Measurements from ENCODE around the gene CHST8.

CHST8 gene

DNA sequence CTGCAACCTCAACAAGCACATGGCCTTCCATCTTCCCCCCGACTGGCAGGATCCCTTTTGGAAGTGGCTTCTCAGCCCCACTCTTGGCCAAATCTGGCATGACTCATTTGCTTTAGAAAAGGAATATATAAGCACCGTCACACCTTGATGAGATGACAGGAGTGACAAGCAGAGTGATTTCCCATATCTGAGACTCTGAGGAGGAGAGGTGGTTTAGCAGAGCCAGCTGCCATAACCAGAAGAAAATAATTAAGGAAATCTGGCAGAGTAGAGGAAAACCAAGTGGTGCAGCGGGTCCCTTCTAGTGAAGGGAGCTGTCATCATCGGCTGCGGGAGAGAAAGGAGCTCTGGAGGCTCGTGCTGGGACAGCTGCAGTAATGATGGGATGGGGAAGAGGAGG lies 147.5 kb downstream of the CHST8 start:
- no peak for DNase-seq (ENCODE audit: low spot score)

DNA sequence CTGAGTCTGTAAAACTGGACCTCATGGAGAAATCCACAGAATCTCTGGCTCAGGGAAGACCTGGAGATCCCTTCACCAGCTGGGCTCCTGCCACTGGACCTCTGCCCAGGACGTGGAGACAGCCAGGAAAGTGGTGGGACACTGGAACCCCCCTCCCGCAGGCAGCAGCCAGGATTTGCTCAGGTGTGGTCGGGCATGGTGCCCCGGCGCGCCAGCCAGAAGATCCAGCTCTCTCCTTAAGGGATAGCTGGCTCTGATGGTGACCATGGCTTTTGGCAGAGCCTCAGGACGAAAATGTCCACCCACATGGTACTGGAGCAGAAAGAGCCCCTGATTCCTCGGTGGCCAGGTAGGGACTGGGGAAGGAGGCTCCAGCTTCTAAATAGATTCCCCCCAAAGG lies 148.4 kb downstream of the CHST8 start:
- DNase-seq (ENCODE audit: low spot score): no peak

GRCh38 chr19:33771384-33772101 lies 149.8 kb downstream of the CHST8 start:
- no peak for DNase-seq (ENCODE audit: low spot score)

DNA sequence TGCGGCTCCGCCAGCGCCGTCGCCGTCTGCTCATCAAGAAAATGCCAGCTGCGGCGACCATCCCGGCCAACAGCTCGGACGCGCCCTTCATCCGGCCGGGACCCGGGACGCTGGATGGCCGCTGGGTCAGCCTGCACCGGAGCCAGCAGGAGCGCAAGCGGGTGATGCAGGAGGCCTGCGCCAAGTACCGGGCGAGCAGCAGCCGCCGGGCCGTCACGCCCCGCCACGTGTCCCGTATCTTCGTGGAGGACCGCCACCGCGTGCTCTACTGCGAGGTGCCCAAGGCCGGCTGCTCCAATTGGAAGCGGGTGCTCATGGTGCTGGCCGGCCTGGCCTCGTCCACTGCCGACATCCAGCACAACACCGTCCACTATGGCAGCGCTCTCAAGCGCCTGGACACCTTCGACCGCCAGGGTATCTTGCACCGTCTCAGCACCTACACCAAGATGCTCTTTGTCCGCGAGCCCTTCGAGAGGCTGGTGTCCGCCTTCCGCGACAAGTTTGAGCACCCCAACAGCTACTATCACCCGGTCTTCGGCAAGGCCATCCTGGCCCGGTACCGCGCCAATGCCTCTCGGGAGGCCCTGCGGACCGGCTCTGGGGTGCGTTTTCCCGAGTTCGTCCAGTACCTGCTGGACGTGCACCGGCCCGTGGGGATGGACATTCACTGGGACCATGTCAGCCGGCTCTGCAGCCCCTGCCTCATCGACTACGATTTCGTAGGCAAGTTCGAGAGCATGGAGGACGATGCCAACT lies 150.5 kb downstream of the CHST8 start:
- DNase-seq (ENCODE audit: low spot score): no peak

DNA sequence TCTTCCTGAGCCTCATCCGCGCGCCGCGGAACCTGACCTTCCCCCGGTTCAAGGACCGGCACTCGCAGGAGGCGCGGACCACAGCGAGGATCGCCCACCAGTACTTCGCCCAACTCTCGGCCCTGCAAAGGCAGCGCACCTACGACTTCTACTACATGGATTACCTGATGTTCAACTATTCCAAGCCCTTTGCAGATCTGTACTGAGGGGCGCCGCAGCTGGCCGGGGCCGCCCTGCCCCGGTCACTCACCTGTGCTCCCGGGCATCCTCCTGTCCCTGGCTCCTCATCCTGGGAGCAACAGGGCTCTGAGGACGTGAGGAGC lies 151.1 kb downstream of the CHST8 start:
- no peak for DNase-seq (ENCODE audit: low spot score)

DNA sequence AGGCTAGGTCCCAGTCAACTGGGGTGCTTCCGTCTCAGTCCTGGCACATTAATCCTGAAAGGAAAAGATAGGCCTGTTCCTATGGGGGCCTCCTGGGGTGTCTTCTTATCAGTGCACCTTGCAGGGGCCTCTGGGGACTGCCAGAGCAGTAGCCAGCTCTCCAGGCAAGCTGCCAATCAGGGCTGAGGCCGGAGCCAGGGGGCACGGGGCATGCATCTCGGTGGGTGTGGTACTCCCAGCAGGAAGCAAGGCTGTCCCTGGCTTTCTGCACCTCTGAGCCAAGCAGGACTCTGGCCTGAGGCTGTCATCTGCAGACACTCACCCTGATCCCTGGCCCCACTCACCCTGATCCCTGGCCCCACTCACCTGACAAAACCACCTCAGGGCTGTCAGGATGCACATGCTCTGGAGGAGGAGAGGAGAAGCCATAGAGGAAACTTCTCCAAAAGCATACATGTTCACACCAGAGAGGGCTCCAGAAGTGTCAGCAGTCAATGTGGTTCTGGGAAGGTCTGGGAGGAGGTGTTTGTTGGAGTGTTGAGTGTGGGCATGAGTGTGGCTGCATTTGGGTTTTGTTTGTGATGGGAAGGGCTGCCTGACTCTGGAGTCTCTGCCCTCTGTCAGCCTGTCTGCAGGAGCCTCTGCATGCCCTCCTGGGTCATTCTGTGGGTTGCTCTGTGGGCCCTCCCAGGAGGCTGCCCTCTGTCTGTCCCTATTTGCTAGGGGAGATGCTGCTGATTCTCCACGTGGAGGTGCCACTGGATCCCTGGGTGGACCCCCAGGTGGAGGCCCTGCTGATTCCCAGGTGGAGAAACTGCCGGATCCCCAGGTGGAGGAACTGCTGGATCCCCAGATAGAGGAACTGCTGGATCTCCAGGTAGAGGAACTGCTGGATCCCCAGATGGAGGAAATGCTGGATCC lies 152.2 kb downstream of the CHST8 start:
- DNase-seq (ENCODE audit: low spot score): no peak

GRCh38 chr19:33774751-33775150 lies 153.0 kb downstream of the CHST8 start:
- no peak for DNase-seq (ENCODE audit: low spot score)

DNA sequence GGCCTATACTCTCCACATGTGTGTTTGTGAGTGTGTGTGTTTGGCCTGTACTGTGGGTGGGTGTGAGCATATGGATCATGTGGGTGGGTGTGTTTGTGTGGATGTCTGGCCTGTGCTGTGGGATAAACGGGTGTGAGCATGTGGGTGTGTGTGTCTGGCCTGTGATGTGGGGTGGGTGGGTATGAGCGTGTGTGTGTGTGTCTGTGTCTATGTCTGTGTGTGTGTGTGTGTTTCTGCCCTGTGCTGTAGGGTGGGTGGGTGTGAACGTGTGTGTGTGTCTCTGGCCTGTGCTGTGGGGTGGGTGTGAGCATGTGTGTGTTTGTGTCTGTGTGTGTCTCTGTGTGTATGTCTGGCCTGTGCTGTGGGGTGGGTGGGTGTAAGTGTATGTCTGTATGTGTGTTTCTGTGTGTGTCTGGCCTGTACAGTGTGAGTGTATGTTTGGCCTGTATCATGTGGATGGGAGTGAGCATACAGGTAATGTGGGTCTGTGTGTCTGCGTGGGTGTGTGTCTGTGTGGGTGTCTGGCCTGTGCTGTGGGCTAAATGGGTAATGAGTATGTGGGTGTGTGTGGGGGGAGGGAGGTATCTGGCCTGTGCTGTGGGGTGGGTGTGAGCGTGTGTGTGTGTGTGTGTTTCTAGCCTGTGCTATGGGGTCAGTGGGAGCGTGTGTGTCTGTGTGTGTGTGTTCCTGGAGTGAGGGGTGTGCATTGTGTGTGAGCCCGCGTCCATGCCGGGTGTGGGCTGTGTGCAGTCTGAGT lies 154.2 kb downstream of the CHST8 start:
- no peak for DNase-seq (ENCODE audit: low spot score)

- no peak for DNase-seq (ENCODE audit: low spot score)
These were observed 155.6 kb downstream of the CHST8 start for GRCh38 chr19:33777351-33777750.

DNA sequence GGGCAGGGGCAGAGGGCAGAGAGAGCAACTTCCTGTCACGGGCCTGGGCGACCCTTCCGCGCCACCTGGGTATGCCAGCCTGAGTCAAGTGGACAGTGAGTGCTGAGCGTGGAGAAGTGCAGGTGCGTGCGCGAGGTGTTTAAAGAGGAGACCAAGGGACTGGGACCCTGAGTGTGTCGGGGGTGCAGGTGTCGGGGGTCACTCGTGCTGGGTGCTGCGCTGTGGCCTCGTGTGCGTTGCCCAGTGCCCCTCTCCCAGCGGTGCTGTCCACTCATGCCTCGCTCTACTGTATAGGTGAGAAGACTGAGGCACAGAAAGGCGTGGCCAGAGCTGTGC lies 156.0 kb downstream of the CHST8 start:
- no peak for DNase-seq (ENCODE audit: low spot score)

GRCh38 chr19:33778089-33778791 lies 156.5 kb downstream of the CHST8 start:
- peak; percentile 86 for DNase-seq (ENCODE audit: low spot score)

GRCh38 chr19:33779849-33780248 lies 158.1 kb downstream of the CHST8 start:
- DNase-seq (ENCODE audit: low spot score): no peak

GRCh38 chr19:33780251-33780650 lies 158.5 kb downstream of the CHST8 start:
- DNase-seq (ENCODE audit: low spot score): no peak

DNA sequence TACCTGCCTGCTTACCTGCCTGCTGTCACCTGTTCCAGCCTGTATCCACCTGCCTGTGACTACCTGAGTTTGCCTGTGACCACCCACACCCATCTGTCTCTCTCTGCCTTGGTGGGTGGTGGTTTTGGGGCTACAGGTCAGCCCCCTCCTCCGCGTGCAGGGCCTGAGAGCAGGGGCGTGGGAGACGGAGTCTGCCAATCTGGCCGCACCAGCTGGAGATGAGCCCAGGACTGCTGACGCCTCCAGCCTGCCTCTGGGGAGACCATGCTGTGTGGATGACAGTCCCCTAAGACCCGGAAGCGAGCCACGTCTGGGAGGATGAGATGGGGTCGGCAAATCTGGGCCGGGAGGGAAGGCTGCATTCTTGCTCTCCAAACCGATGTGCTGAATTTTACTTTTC lies 159.0 kb downstream of the CHST8 start:
- no peak for DNase-seq (ENCODE audit: low spot score)

DNA sequence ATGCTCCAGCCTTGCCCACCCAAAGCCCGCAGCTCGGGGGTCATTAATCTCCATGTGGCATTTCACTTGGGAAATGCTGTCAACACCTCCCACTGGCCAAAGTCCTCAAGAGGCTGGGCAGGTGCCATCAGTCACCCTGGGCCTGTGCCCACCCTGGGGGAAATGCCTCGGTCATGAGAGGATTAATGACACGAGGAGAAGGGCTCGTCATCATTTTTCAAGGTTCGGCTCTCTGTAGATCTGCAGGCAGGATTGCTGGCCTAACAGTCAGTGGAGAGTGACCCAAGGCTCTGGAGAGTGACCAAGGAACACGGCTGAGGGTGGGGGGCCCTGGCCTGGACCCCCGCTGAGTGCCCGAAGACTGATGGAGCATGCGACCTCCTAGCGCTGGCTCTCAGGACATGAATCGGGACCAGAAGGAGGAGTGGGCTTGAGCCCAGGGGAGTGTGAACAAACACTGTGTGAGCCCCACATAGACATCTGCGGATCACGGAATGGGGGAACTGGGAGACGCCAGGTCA lies 159.7 kb downstream of the CHST8 start:
- DNase-seq (ENCODE audit: low spot score): no peak

- DNase-seq (ENCODE audit: low spot score): peak; percentile 83
These were observed 160.2 kb downstream of the CHST8 start for GRCh38 chr19:33781996-33782395.

DNA sequence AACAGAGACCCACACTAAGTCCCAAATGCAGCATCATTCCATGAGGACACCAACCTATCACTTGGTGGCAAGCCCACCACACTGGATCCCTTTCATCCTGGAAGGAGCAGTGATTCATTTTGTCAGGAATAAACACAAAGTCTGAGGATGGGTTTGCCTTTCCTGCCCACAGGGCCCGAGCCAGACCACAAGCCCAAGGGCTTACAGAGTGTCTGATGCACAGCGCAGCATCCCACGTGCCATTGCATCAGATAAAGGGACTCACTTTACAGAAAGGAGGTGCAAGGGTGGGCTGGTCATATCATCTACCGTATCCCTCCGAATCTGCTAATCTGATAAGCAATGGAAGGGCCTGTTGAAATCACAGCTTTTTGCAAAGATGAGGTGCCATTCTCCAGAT lies 162.7 kb downstream of the CHST8 start:
- DNase-seq (ENCODE audit: low spot score): no peak

- peak; percentile 70 for DNase-seq (ENCODE audit: low spot score)
These were observed 164.0 kb downstream of the CHST8 start for GRCh38 chr19:33785795-33786194.

- no peak for DNase-seq (ENCODE audit: low spot score)
These were observed 166.9 kb downstream of the CHST8 start for GRCh38 chr19:33788676-33789075.

DNA sequence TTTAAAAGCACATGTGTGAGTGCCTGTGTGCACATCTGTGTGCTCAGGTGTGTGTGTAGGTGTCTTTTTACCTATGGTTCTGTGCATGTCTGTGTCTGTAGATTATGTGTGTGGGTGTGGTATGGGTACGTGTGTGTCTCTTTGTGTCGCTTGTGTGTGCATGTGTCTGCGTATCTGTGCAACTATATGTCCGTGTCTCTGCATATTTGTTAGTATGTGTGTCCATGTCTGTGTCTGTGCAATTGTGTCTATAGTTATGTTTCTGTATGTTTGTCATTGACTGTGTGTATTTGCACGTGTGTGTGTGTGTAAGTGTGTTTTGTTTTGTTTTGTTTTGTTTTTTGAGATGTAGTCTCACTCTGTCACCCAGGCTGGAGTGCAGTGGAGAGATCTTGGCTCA lies 167.6 kb downstream of the CHST8 start:
- no peak for DNase-seq (ENCODE audit: low spot score)

DNA sequence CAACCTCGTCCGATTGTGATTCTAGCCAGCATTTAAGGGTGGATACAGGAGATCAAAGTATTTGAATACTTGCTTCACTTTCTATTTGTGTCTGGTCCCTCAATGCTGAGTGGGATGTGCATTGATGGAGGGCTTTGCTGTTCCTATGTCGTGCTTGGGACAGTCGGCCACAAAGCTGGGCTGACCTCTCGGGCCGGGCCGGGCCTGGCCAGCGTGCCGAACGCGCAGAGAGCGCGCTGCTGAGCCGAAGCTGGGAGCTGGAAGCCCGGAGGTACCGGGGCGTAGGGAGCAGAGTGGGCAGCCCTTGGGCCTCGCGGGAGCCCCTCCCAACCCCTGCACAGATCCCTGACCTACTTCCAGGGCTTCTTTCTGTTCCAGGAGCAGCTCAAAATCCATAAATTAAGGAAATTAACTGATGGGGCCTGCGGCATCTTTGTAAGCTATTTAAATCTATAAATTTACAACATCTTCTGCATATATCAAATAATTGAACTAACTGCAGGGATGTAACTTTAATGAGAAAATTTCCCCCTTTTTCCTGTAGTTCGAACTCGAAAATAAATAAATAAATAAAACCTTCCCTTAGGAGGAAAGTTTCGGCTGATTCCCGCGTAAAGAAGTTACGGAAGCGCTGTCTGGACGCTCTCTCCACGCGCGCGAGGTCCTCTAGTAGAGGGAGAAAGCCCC lies 173.1 kb downstream of the CHST8 start:
- no peak for DNase-seq (ENCODE audit: low spot score)
